Suppressor macrophage treated with lipopolysaccharide for 4 hours (primary cell): ENCODE data around the gene USP17L28.
"Not testable (repeated sequence)": the region's sequence is repeated elsewhere in the genome, so short reads cannot be mapped to it uniquely, and the experiment has no call there.

ENCODE experiments used
- DNase-seq: peaks from one replicate; pipeline ENCODE4 v3.0.0-alpha.2; 2020

USP17L28 gene, protein sequence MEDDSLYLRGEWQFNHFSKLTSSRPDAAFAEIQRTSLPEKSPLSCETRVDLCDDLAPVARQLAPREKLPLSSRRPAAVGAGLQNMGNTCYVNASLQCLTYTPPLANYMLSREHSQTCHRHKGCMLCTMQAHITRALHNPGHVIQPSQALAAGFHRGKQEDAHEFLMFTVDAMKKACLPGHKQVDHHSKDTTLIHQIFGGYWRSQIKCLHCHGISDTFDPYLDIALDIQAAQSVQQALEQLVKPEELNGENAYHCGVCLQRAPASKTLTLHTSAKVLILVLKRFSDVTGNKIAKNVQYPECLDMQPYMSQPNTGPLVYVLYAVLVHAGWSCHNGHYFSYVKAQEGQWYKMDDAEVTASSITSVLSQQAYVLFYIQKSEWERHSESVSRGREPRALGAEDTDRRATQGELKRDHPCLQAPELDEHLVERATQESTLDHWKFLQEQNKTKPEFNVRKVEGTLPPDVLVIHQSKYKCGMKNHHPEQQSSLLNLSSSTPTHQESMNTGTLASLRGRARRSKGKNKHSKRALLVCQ

DNA sequence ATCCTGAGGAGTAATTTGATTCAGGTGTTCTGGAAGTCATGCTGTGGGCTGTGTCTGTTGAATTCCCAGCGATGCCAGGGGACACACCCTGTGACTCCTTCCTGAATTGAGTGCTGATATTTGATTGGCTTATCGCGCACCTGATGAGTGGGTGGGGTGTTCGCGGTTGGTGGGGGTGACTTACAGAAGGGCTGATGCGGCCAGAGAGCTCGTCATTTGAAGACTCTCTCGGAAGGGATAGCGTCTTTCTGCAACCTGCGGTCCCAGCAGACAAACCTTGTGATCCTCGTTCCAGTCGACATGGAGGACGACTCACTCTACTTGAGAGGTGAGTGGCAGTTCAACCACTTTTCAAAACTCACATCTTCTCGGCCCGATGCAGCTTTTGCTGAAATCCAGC lies at the start of gene USP17L28:
Gene USP17L28, plus strand, starts transcription at position 301 of the 400 bp plus-strand sequence. Its CDS starts 0 bp downstream, at position 301.
- not testable (repeated sequence) for DNase-seq

- not testable (repeated sequence) for DNase-seq
These were observed 24.5 kb upstream of the USP17L28 start for GRCh38 chr4:9324191-9324590.

DNA sequence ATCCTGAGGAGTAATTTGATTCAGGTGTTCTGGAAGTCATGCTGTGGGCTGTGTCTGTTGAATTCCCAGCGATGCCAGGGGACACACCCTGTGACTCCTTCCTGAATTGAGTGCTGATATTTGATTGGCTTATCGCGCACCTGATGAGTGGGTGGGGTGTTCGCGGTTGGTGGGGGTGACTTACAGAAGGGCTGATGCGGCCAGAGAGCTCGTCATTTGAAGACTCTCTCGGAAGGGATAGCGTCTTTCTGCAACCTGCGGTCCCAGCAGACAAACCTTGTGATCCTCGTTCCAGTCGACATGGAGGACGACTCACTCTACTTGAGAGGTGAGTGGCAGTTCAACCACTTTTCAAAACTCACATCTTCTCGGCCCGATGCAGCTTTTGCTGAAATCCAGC lies 23.8 kb upstream of the USP17L28 start, which contains the start of gene USP17L24:
Gene USP17L24, plus strand, starts transcription at position 301 of the 400 bp plus-strand sequence. Its CDS starts 0 bp downstream, at position 301.
- DNase-seq: not testable (repeated sequence)

- DNase-seq: not testable (repeated sequence)
These were observed 19.1 kb upstream of the USP17L28 start, which contains the start of gene USP17L25 for GRCh38 chr4:9329611-9330010. USP17L25 (plus strand) TSS chr4:9329911; CDS start chr4:9329911, 0 bp downstream.

GRCh38 chr4:9334358-9334757 lies 14.3 kb upstream of the USP17L28 start, which contains the start of gene USP17L26:
USP17L26 (plus strand) TSS chr4:9334658; CDS start chr4:9334658, 0 bp downstream.
- DNase-seq: not testable (repeated sequence)

DNA sequence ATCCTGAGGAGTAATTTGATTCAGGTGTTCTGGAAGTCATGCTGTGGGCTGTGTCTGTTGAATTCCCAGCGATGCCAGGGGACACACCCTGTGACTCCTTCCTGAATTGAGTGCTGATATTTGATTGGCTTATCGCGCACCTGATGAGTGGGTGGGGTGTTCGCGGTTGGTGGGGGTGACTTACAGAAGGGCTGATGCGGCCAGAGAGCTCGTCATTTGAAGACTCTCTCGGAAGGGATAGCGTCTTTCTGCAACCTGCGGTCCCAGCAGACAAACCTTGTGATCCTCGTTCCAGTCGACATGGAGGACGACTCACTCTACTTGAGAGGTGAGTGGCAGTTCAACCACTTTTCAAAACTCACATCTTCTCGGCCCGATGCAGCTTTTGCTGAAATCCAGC lies 9.6 kb upstream of the USP17L28 start, which contains the start of gene USP17L5:
Gene USP17L5, plus strand, starts transcription at position 301 of the 400 bp plus-strand sequence. Its CDS starts 0 bp downstream, at position 301.
- not testable (repeated sequence) for DNase-seq

DNA sequence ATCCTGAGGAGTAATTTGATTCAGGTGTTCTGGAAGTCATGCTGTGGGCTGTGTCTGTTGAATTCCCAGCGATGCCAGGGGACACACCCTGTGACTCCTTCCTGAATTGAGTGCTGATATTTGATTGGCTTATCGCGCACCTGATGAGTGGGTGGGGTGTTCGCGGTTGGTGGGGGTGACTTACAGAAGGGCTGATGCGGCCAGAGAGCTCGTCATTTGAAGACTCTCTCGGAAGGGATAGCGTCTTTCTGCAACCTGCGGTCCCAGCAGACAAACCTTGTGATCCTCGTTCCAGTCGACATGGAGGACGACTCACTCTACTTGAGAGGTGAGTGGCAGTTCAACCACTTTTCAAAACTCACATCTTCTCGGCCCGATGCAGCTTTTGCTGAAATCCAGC lies 4.8 kb upstream of the USP17L28 start, which contains the start of gene USP17L27:
Gene USP17L27, plus strand, starts transcription at position 301 of the 400 bp plus-strand sequence. Its CDS starts 0 bp downstream, at position 301.
- DNase-seq: not testable (repeated sequence)

GRCh38 chr4:9350866-9351265 lies 2.2 kb downstream of the USP17L28 start:
- not testable (repeated sequence) for DNase-seq

GRCh38 chr4:9353338-9353737 lies 4.6 kb downstream of the USP17L28 start, which contains the start of gene USP17L29:
USP17L29 (plus strand) TSS chr4:9353638; CDS start chr4:9353638, 0 bp downstream.
- DNase-seq: not testable (repeated sequence)

- not testable (repeated sequence) for DNase-seq
These were observed 14.1 kb downstream of the USP17L28 start, which contains the start of gene USP17L30 for GRCh38 chr4:9362829-9363228. USP17L30 (plus strand) TSS chr4:9363129; CDS start chr4:9363129, 0 bp downstream.

DNA sequence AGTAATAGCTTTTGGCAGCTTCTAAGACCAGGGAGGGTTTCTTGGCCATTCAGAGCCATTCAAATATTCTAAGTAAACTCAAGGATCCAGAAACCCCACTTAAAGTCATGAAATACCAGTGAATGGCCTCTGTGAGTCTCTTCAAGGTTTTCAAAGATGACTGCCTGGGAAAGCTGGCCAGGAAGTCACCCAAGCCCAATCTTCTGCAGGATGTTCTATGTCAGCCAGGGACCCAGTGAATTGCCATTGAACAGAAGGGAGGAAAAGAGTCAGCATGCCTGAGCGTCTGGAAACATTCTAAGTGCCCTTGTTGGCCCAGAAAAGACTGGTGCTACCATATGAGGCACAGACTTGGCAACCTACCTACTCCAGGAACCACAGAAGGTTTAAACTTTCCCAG lies 31.2 kb downstream of the USP17L28 start:
- not testable (repeated sequence) for DNase-seq

DNA sequence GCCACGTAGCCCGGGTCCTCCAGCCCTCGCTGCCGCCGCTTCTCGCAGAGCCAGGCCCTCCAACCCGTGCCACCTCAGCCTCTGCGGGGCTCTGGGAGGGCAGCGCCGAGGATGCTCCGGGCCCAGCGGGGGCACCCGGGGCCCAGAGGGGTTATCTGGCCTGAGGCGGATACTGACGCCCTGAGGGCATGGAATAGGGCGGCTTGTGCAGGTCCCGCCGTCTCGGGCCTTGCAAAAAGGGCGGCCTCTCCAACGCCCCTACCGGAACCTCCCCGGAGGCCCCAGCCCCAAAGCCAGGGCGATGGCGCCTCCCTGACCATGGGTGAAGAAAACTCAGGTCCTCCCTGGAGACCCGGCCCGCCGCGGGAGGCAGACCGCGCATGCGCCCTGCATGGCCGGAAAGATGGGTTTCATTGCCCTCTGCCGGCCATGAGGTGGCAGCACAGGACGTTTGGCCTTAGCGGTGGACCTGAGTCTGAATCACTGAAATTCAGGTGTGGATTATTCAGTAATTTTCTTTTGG lies 32.4 kb downstream of the USP17L28 start:
- peak; percentile 1 for DNase-seq

- no peak for DNase-seq
These were observed 35.4 kb downstream of the USP17L28 start for GRCh38 chr4:9384126-9384525.

- DNase-seq: not testable (repeated sequence)
These were observed 40.3 kb downstream of the USP17L28 start for GRCh38 chr4:9389001-9389400.
